ENCODE data around the gene SP6.

SP6 gene

GRCh38 chr17:47818002-47818695, 32.8 kb downstream of the SP6 start:
- no peak for DNase-seq (ENCODE audit: low read depth)
- no peak for TF ChIP-seq CTCF (IDR thresholded peaks at IDR 0.05; ENCODE audit: low read length, missing control alignments)
- H3K4me3 ChIP-seq (replicated peaks; ENCODE audit: low read depth, low read length): no peak overlapping the region

DNA sequence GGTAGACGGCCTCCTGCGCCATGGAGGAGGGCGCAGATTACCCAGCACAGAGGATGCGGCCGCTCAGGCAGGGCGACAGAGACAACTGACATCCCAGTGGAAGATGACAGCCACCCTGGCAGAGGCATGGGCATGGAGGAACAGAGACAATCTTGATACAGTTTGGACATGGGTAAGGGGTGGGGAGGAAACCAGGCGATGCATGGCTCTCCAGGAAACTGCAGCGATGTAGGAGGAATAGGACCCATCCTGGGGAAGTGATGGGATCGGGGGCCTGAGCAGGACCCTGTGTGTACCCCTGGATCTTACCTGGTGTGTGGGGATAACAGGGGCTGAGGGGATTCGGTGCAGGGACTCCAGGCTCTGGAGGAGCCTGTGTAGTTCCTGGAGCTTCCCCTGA, 34.0 kb downstream of the SP6 start:
- DNase-seq (ENCODE audit: low read depth): no peak
- no peak overlapping the region for H3K4me3 ChIP-seq (replicated peaks; ENCODE audit: low read depth, low read length)
- no peak for TF ChIP-seq CTCF (IDR thresholded peaks at IDR 0.05; ENCODE audit: low read length, missing control alignments)

DNA sequence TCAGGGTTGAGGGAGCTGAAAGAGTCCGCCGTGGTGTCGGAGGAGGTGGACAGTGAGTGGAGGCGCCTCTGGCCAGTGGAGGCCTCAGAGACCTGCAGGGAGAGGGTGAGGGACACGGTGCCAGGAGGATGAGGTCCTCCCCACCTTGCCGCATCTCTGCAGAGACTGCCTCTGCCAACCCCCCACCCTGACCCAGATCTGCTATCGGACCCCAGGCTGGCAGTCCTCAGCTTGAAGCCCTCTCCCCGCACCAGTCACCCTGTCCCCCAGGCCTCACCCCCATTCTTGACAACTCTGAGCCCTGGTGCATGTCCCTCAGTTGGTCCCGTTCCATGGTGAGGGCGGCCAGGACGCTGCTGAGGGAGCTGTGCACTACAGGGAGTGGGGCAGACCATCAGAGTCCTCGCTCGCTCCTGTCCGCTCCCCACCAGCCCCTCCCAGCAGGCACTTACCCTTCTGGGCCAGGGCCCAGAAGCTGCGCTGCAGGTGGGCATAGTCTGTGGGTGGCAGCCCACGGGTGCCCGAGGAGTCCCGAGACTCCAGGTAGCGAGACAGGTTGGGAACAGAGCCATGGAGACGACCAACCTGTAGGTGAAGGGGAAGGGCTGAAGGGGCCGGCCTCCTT, 34.7 kb downstream of the SP6 start:
- no peak overlapping the region for H3K4me3 ChIP-seq (replicated peaks; ENCODE audit: low read depth, low read length)
- TF ChIP-seq CTCF (IDR thresholded peaks at IDR 0.05; ENCODE audit: low read length, missing control alignments): no peak
- DNase-seq (ENCODE audit: low read depth): no peak

DNA sequence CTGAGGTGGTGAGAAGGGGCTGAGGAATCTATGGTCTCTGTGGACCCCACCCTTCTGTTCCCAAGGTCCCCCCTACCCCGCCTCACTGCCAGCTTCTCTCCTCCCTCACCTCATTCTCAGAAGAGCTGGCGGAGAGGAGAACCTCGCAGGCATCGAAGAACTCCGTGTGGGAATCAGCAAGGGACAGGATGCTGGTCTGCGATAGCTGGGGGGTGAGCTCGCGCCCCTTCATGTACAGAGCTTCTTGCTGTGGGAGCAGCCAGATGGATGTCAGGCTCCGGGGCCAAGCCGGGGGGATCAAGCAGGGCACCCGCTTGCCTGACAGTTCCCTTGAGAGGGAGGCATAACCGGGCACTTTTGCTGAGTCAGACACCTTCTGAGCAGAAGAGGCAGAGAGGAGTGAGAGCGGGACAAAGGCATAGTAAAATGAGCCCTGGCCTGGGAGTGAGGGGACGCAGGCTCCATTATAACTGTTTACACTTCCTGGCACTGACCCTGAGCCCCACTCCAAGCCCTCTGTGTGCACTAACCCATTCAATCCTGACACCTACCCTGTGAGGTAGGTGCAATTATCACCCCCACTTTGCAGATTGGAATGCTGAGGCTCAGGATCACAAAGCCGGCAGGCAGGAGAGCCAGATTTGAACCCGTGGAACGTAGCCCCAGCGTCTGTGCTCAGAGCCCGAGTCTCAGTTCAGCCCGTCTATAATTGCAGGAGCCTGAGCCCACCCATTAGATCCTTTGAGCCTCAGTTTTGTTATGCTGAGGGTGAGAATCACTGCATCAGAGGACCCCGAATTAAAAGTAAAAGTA, 35.7 kb downstream of the SP6 start:
- TF ChIP-seq CTCF (IDR thresholded peaks at IDR 0.05; ENCODE audit: low read length, missing control alignments): no peak
- no peak overlapping the region for H3K4me3 ChIP-seq (replicated peaks; ENCODE audit: low read depth, low read length)
- DNase-seq (ENCODE audit: low read depth): no peak

GRCh38 chr17:47813512-47814031, 37.4 kb downstream of the SP6 start:
- TF ChIP-seq CTCF (IDR thresholded peaks at IDR 0.05; ENCODE audit: low read length, missing control alignments): no peak
- DNase-seq (ENCODE audit: low read depth): no peak
- no peak overlapping the region for H3K4me3 ChIP-seq (replicated peaks; ENCODE audit: low read depth, low read length)

- no peak overlapping the region for H3K4me3 ChIP-seq (replicated peaks; ENCODE audit: low read depth, low read length)
- DNase-seq (ENCODE audit: low read depth): no peak
- TF ChIP-seq CTCF (IDR thresholded peaks at IDR 0.05; ENCODE audit: low read length, missing control alignments): no peak
These were observed 37.9 kb downstream of the SP6 start for GRCh38 chr17:47813077-47813476.
